Coronary artery (tissue), 2 donors: ENCODE results near the gene CTSE.
A peak's percentile ranks its signal among the peaks of the same experiment; 100 is the strongest.

Experiments used
- DNase-seq: peaks from one replicate; pipeline ENCODE4 v3.0.0-alpha.2; 2017; ENCODE audit warnings: low spot score
- H3K27ac ChIP-seq, 2 donors: fragments of 200-600 bp; sonication (generic); one replicate each; pipeline ENCODE4 v1.5.1; 2016 to 2019
- H3K4me3 ChIP-seq: fragments of 200-600 bp; sonication (generic); 2 replicates; pipeline ENCODE4 v1.5.1; 2016; ENCODE audit warnings: mild to moderate bottlenecking, moderate library complexity
- TF ChIP-seq, protein P1 (sequence below): fragments of 200-600 bp; sonication (generic); IDR thresholded peaks from one replicate; pipeline ENCODE4 v1.5.1; 2019; ENCODE audit warnings: antibody characterized with exemption

Gene CTSE

DNA sequence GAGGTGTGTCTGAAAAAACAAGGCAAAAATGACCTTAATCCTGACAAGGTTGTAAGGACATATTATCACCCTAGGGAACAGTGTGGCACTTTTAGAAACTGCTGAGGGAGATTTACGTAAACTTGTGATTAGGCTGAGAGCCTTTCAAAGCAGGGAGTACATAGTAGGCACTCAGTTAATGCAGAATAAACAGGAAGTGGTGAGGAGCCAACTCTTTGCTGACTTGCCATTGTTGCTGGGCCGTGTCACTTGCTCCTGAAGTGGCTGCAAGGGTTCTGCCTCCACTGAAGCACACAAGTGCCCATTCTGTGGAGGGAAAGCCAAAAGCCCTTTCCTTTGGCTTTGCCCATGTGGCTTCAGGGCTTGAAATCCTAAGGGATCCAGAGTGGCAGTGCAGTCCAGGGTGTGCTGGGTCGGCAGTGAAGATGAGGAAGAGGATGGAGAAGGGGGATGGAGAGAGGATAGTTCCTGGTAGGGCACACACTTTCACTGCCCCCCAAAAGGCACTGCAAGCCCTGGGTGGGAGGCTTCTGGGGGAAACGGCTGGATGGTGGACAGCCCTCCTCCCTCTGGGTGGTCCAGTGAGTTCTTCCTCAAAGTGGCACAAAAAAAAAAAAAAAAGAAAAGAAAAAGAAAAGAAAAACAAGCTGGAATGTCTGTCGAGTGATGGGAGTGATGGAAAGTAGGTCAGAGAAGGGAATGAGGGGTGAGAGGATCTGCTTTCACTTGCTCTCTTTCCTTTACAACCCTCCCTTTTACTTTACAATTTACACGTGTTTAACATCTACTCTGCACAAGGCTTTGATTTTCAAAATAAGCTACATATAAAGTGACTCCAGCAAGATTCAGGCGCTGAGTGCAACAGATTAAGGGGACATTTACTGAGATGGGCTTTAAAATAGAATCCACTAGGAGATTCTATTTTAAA lies 15.6 kb upstream of the CTSE start:
- TF ChIP-seq, protein P1, sequence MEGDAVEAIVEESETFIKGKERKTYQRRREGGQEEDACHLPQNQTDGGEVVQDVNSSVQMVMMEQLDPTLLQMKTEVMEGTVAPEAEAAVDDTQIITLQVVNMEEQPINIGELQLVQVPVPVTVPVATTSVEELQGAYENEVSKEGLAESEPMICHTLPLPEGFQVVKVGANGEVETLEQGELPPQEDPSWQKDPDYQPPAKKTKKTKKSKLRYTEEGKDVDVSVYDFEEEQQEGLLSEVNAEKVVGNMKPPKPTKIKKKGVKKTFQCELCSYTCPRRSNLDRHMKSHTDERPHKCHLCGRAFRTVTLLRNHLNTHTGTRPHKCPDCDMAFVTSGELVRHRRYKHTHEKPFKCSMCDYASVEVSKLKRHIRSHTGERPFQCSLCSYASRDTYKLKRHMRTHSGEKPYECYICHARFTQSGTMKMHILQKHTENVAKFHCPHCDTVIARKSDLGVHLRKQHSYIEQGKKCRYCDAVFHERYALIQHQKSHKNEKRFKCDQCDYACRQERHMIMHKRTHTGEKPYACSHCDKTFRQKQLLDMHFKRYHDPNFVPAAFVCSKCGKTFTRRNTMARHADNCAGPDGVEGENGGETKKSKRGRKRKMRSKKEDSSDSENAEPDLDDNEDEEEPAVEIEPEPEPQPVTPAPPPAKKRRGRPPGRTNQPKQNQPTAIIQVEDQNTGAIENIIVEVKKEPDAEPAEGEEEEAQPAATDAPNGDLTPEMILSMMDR = no peak
- DNase-seq = no peak

DNA sequence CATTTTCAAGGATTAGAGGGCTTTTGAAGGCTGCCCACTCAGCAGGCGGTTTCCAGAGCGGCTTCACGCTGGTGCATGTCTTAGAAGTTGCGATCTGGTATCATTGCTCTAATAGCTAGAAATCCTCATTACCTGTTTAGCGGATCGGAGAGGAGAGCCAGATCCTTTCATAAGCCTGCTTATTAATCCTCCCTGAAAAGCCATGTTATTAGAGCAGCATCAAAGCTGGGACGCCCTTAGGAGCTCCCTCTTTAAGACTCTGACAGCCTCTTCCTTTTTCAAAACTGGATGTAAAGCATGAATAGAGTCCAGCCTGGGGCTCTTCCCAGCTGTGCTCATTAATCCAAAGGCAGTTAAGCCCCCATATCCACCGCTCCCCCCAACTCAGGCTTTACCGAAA lies 13.9 kb upstream of the CTSE start:
- Histone ChIP-seq H3K4me3 (no peak overlapping the region), H3K27ac (no peak overlapping the region)
- no peak for DNase-seq
- TF ChIP-seq, protein P1 = no peak

More for the DNA sequence above, 15.6 kb upstream of the CTSE start:
- Histone ChIP-seq H3K4me3 (no peak overlapping the region), H3K27ac (no peak overlapping the region)

DNA sequence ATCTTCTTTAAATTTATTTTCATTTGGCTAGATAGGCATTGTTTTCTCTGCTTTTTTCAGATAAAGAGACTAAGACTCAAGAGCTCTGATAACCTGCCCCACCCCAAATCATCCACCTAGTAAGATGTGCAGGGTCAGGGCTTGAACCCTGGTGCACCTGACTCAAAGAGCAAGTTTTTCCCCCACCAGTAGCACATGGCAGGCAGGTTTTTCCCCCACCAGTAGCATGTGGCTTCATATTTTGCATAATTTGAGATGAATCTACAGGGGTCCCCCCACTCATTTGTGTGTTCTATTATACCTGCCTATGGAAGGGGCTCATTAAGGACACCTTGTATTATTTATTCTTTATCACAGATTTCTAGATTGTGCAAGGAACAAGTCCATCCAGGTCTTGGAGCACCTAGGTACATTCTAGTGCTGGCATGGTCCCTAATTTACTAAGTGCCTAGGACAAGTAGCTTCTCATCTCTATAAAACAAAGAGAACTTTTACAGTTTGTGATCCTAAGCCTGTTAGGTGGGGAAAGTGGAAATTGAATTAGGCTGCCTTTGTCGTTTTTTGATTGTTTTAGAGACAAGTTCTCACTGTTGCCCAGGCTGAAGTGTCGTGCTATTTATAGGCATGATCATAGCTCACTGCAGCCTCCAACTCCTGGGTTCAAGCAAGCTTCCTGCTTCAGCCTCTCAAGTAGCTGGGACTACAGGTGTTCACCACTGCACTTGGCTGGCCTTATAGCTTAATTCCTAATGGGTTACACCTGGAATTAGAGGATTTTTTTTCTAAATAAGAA lies 13.2 kb upstream of the CTSE start:
- H3K27ac ChIP-seq = no peak overlapping the region
- TF ChIP-seq, protein P1 = no peak
- no peak for DNase-seq
- no peak overlapping the region for H3K4me3 ChIP-seq

DNA sequence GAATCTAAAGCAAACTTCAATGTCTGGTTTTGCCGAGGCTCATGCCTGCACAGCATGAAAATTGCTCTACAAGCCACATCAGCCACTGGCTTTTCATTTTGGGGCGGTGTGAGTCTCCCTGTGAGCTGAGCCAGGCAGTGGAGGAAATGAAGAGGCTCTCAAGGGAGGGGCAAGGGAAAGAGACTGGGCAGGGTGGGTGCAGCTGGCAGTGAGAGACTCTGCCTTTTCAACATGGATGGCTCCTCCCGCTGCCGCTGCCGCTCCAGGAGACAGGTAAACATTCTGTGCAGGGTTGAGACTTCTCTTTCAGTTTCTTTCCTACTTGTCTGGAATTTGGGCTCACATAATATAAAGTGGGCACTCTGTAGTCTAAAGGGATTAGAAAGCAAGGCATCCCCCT lies 11.3 kb upstream of the CTSE start:
- TF ChIP-seq, protein P1 = no peak
- no peak overlapping the region for H3K27ac ChIP-seq
- no peak overlapping the region for H3K4me3 ChIP-seq
- DNase-seq = no peak

DNA sequence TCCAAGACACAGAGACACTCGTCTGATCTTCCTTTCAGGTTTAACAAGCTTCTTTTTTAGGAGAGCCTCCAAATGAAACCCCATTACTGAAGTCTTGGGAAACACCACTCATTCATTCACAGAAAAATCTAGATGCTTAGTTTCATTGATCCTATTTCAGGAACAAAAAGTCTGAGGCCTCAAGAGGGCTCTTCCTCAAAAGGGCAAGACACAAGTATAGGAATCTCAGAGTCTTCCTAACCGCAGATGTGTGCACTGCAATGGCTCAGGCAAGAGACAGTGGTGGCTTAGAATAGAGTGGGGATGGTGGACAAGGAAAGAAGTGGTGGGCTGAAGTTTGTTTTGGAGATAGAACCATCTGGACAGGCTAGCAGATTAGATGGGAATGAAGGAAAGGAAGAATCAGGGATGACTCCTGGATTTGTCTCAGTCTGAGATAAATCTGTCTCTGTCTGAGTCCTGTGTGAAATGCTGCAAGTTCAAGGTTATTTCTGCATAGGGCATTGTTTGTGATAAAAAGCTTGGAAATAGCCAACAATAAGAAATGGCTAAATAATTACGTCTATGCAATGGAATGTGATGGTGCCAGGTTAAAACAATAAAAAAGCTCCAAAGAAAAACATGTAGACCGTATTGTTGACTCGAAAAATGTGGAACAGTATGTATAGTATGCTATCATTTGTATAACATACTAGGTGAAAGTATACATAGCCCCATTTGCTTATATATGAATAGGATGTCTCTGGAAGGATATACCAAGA lies 8.9 kb upstream of the CTSE start:
- DNase-seq = no peak
- H3K4me3 ChIP-seq = no peak overlapping the region
- H3K27ac ChIP-seq = no peak overlapping the region
- TF ChIP-seq, protein P1 = no peak

DNA sequence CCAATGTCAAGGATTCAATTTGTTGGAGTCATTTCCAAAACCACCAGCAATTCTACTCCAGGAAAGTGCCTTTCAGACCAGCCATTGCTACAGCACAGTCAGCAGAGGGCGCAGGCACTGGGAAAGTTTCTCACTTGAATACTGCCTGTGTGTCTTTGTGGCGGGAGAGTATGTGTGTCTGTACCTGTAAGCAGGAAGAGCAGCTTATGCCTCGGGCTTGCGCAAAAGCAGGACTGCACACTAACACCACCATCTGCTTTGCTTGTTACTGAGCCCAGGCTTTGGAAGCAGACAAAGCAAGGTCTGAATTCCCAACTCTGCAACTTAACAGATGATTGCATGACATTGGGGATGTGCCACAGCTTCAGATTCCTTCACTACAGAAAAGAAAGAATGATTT lies 7.0 kb upstream of the CTSE start:
- H3K27ac ChIP-seq = no peak overlapping the region
- TF ChIP-seq, protein P1 = peak; percentile 53
- no peak for DNase-seq
- no peak overlapping the region for H3K4me3 ChIP-seq
